PC-9 (cell line): ENCODE measurements around the gene ZFHX3. TPM values are rescaled to one million over a fixed set of nuclear protein-coding genes. Genes with fewer than 3 reads are reported as not detected.

Source experiments
- BruUV-seq: library from RNA; stranded (reverse); fragments of 400-500 nt; replicated peaks from 2 replicates; lab custom pipeline; 2021; lab: Mats Ljungman, UMichigan
- CTCF ChIA-PET: fragments of 300-600 bp; sonication (Branson Sonifier 250); formaldehyde crosslinking; loops from one replicate; lab custom pipeline; 2022; ENCODE audit warnings: antibody characterized with exemption; lab: Charles Lee
- POLR2A ChIA-PET: fragments of 300-600 bp; sonication (Branson Sonifier 250); formaldehyde crosslinking; loops from one replicate; lab custom pipeline; 2022; ENCODE audit warnings: antibody characterized with exemption; ENCODE audit not compliant: unreplicated experiment; lab: Charles Lee
- DNase-seq, 2 experiments: peaks; one replicate each; pipeline versions ENCODE4 v3.0.0 to v3.0.0-alpha.2; 2015 to 2022; ENCODE audit warnings: mixed read lengths in 1 of 2
- H2AFZ ChIP-seq: fragments of 200-600 bp; sonication (generic); 2 replicates; pipeline ENCODE4 v1.8.1; 2017; ENCODE audit warnings: antibody characterized with exemption
- H3F3A ChIP-seq: fragments of 200-600 bp; sonication (generic); 2 replicates; pipeline ENCODE4 v1.8.1; 2017; ENCODE audit warnings: antibody characterized with exemption, mild to moderate bottlenecking, low read depth; ENCODE audit not compliant: insufficient read depth
- H3K27ac ChIP-seq: fragments of 200-600 bp; sonication (generic); 2 replicates; pipeline ENCODE4 v1.6.1; 2016; ENCODE audit warnings: mixed run types
- H3K27me3 ChIP-seq: fragments of 200-600 bp; sonication (generic); 2 replicates; pipeline ENCODE4 v1.6.1; 2016; ENCODE audit warnings: low read depth, mixed run types; ENCODE audit not compliant: insufficient read depth
- H3K36me3 ChIP-seq: fragments of 200-600 bp; sonication (generic); 2 replicates; pipeline ENCODE4 v1.6.1; 2016; ENCODE audit warnings: low read depth, mixed run types
- H3K4me1 ChIP-seq: fragments of 200-600 bp; sonication (generic); replicated peaks from 2 replicates; pipeline ENCODE4 v1.6.1; 2016; ENCODE audit warnings: mixed run types; ENCODE audit not compliant: insufficient read depth
- H3K4me2 ChIP-seq: fragments of 200-600 bp; sonication (generic); 2 replicates; pipeline ENCODE4 v1.6.1; 2017; ENCODE audit warnings: mixed run types
- H3K4me3 ChIP-seq: fragments of 200-600 bp; sonication (generic); 2 replicates; pipeline ENCODE4 v1.6.1; 2016; ENCODE audit warnings: mixed run types
- H3K79me2 ChIP-seq: fragments of 200-600 bp; sonication (generic); 2 replicates; pipeline ENCODE4 v1.6.1; 2017; ENCODE audit warnings: low read depth, mixed run types
- H3K9me2 ChIP-seq: fragments of 200-600 bp; sonication (generic); 2 replicates; pipeline ENCODE4 v1.8.1; 2017; ENCODE audit warnings: mild to moderate bottlenecking; ENCODE audit not compliant: insufficient read depth
- H3K9me3 ChIP-seq: fragments of 200-600 bp; sonication (generic); 2 replicates; pipeline ENCODE4 v1.8.1; 2016; ENCODE audit warnings: low read depth; ENCODE audit not compliant: insufficient read depth
- H4K20me1 ChIP-seq: fragments of 200-600 bp; sonication (generic); 2 replicates; pipeline ENCODE4 v1.8.1; 2017; ENCODE audit not compliant: insufficient read depth
- CTCF ChIP-seq: fragments of 200-600 bp; sonication (generic); conservative IDR thresholded peaks from 2 replicates; pipeline ENCODE4 v1.6.1; 2017; ENCODE audit warnings: mixed run types, antibody characterized with exemption, mild to moderate bottlenecking, moderate library complexity
- EZH2 ChIP-seq: fragments of 200-600 bp; sonication (generic); IDR thresholded peaks from 2 replicates; pipeline ENCODE4 v1.8.0; 2017; ENCODE audit warnings: antibody characterized with exemption, low read depth
- intact Hi-C: fragments of 100-400 bp; cut with micrococcal nuclease; formaldehyde crosslinking; loops from one replicate; pipeline ENCODE4 v1.10.0; 2022; ENCODE audit not compliant: unreplicated experiment
- total RNA-seq: library from RNA; stranded (reverse); gene quantifications from 2 replicates; pipeline ENCODE4 v1.2.3, GENCODE V29; 2021

ZFHX3 gene
- total RNA-seq, 1 experiment from 2014 or later: 23.1 TPM

- H4K20me1 ChIP-seq: no peaks in the 10 kb centered on the region
- no peaks in the 10 kb centered on the region for H3K36me3 ChIP-seq
- H3K27me3 ChIP-seq: no peaks in the 10 kb centered on the region
- H3K27ac ChIP-seq: peak overlapping the region; percentile 94; the same call in 1 of the 2 replicates
- no peak overlapping the region for H3K4me3 ChIP-seq
- intact Hi-C loops: no loop called here
- H3K79me2 ChIP-seq: peaks cover 97% of the 10 kb centered on the region
- no peaks in the 10 kb centered on the region for H3K9me3 ChIP-seq
- H3K9me2 ChIP-seq: no peaks in the 10 kb centered on the region
- DNase-seq: no peak
- TF ChIP-seq CTCF (no peak), EZH2 (no peak)
- peaks cover 23% of the 10 kb centered on the region for H3F3A ChIP-seq
- CTCF ChIA-PET: no interaction called here
- no peak overlapping the region for H2AFZ ChIP-seq
- H3K4me1 ChIP-seq: peaks cover 39% of the 10 kb centered on the region
- no peak overlapping the region for H3K4me2 ChIP-seq
- POLR2A ChIA-PET: no interaction called here
- BruUV-seq: no TSS peak
These were observed 25.9 kb downstream of the ZFHX3 start for GRCh38 chr16:73021866-73022495.

- peak; percentile 69 to 92 for DNase-seq
- Histone ChIP-seq H3K9me3 (no peaks in the 10 kb centered on the region), H3K9me2 (no peaks in the 10 kb centered on the region), H3K27ac (peak overlapping the region; percentile 94), H3K27me3 (no peaks in the 10 kb centered on the region), H3K4me2 (peak overlapping the region; percentile 78), H2AFZ (no peak overlapping the region), H3K36me3 (no peaks in the 10 kb centered on the region), H4K20me1 (peaks cover 6% of the 10 kb centered on the region), H3K4me1 (peaks cover 55% of the 10 kb centered on the region), H3F3A (peaks cover 36% of the 10 kb centered on the region), H3K79me2 (peaks cover 90% of the 10 kb centered on the region), H3K4me3 (peak overlapping the region; percentile 37; the same call in 1 of the 2 replicates)
- BruUV-seq: no TSS peak
- ChIA-PET CTCF (no interaction called here), POLR2A (interaction anchor here (0.6 kb wide), 2 partner anchors 37 to 192 kb away, joined by 3 to 5 read pairs; no protein-coding TSS in a partner anchor)
- no peak for TF ChIP-seq CTCF
- no peak for TF ChIP-seq EZH2
- intact Hi-C loops: no loop called here
These were observed 27.5 kb downstream of the ZFHX3 start for GRCh38 chr16:73020409-73020884.

- DNase-seq: peak; percentile 46 to 77
- ChIA-PET POLR2A (interaction anchor here (0.6 kb wide), 2 partner anchors 37 to 193 kb away, joined by 3 to 5 read pairs; no protein-coding TSS in a partner anchor), CTCF (no interaction called here)
- Histone ChIP-seq H4K20me1 (peaks cover 12% of the 10 kb centered on the region), H3K27me3 (no peaks in the 10 kb centered on the region), H3F3A (peaks cover 42% of the 10 kb centered on the region), H3K9me2 (no peaks in the 10 kb centered on the region), H3K79me2 (peaks cover 90% of the 10 kb centered on the region), H2AFZ (no peak overlapping the region), H3K36me3 (no peaks in the 10 kb centered on the region), H3K4me3 (peak overlapping the region; percentile 37; the same call in 1 of the 2 replicates), H3K27ac (peak overlapping the region; percentile 94), H3K4me1 (peaks cover 62% of the 10 kb centered on the region), H3K4me2 (peak overlapping the region; percentile 78), H3K9me3 (no peaks in the 10 kb centered on the region)
- no peak for TF ChIP-seq EZH2
- TF ChIP-seq CTCF: no peak
- TSS peak; percentile 91 for BruUV-seq
- intact Hi-C loops: no loop called here
These were observed 28.2 kb downstream of the ZFHX3 start for GRCh38 chr16:73019457-73020362.
